K562 (cell line): ENCODE measurements around the gene PPFIBP2. TPM values are rescaled to one million over a fixed set of nuclear protein-coding genes. Genes with fewer than 3 reads are reported as not detected.

Experiments used
- ATAC-seq: fragments of 200-7000 bp; cut with Tn5 transposase; 3 replicates; pipeline ENCODE4 v1.9.1; 2020; ENCODE audit warnings: moderate library complexity
- BruUV-seq: library from RNA; stranded (reverse); fragments of 400-500 nt; replicated peaks from 2 replicates; lab custom pipeline; 2021; lab: Mats Ljungman, UMichigan
- CTCF ChIA-PET: fragments of 300-600 bp; formaldehyde crosslinking; extraction: SDS; loops from one replicate; lab custom pipeline; 2021; ENCODE audit warnings: low intra/inter-chr PET ratio; lab: Yijun Ruan, JAX
- POLR2A ChIA-PET: fragments of 300-600, 350-650 bp; sonication (Branson Sonifier 250); formaldehyde crosslinking; extraction: SDS; loops from one replicate; lab custom pipeline; 2021; ENCODE audit warnings: antibody characterized with exemption, inconsistent platforms; lab: Yijun Ruan, JAX
- DNase-seq, 4 experiments: peaks; one replicate each; pipeline versions ENCODE4 v3.0.0 to v3.0.0-alpha.2; 2011 to 2018; ENCODE audit warnings: low spot score in 3 of 4, mixed read lengths in 3 of 4; ENCODE audit errors: extremely low read depth in 1 of 4
- FAIRE-seq: peaks from 2 replicates; lab custom pipeline; 2011; peaks lifted over from hg19 to GRCh38; lab: Jason Lieb, UNC
- H2AFZ ChIP-seq: 2 replicates; pipeline ENCODE4 v1.6.0; 2011; ENCODE audit warnings: low read depth, low read length, control low read depth, inconsistent platforms
- H3K27ac ChIP-seq: fragments of 200-600 bp; 3 replicates; pipeline ENCODE4 v1.8.0; 2011; ENCODE audit warnings: low read depth, mild to moderate bottlenecking, control low read depth, inconsistent platforms, low read length, moderate library complexity, mixed read lengths; ENCODE audit errors: extremely low read depth
- H3K27me3 ChIP-seq, 2 experiments: fragments of 300-600 bp in 1 of 2; 2 replicates in 1 of 2; 3 replicates in 1 of 2; pipeline versions ENCODE4 v1.6.0 to v1.8.0; 2011; ENCODE audit warnings: inconsistent platforms in 2 of 2, low read length in 2 of 2, mild to moderate bottlenecking in 1 of 2, mixed read lengths in 1 of 2, moderate library complexity in 1 of 2; ENCODE audit not compliant: control insufficient read depth in 2 of 2, insufficient read depth in 2 of 2
- H3K36me3 ChIP-seq: fragments of 300-600 bp; 3 replicates; pipeline ENCODE4 v1.8.0; 2011; ENCODE audit warnings: mild to moderate bottlenecking, low read length, inconsistent platforms; ENCODE audit not compliant: control insufficient read depth, insufficient read depth
- H3K4me1 ChIP-seq, 2 experiments: fragments of 200-600 bp in 1 of 2; replicated peaks in 1 of 2; 2 replicates in 1 of 2; 3 replicates in 1 of 2; pipeline versions ENCODE4 v1.5.1 to v1.8.0; 2011; ENCODE audit warnings: inconsistent platforms in 2 of 2, low read length in 2 of 2, mild to moderate bottlenecking in 1 of 2, mixed read lengths in 1 of 2, moderate library complexity in 1 of 2; ENCODE audit not compliant: control insufficient read depth in 2 of 2, insufficient read depth in 2 of 2
- H3K4me2 ChIP-seq: 2 replicates; pipeline ENCODE4 v1.6.1; 2011; ENCODE audit warnings: low read length, control low read depth, inconsistent platforms, mixed read lengths; ENCODE audit not compliant: insufficient read depth
- H3K4me3 ChIP-seq: fragments of 200-600 bp; sonication (generic), shearing (Covaris generic); 2 replicates; pipeline ENCODE4 v1.5.1; 2016; ENCODE audit warnings: control low read depth, inconsistent platforms
- H3K79me2 ChIP-seq: fragments of 200-600 bp; 3 replicates; pipeline ENCODE4 v1.8.0; 2011; ENCODE audit warnings: low read length, inconsistent platforms; ENCODE audit not compliant: control insufficient read depth, insufficient read depth
- H3K9ac ChIP-seq, 2 experiments: 2 replicates each; pipeline versions ENCODE4 v1.6.0 to v1.6.1; 2011; ENCODE audit warnings: low read depth in 2 of 2, low read length in 2 of 2, control low read depth in 1 of 2, inconsistent platforms in 1 of 2, mild to moderate bottlenecking in 1 of 2, mixed read lengths in 1 of 2; ENCODE audit not compliant: insufficient read depth in 1 of 2
- H3K9me1 ChIP-seq: one replicate; pipeline ENCODE4 v1.6.0; 2011; ENCODE audit warnings: inconsistent platforms, mild to moderate bottlenecking, low read length, moderate library complexity; ENCODE audit not compliant: control insufficient read depth, insufficient read depth
- H3K9me3 ChIP-seq: replicated peaks from 2 replicates; pipeline ENCODE4 v1.5.1; 2011; ENCODE audit warnings: low read depth, low read length, inconsistent platforms; ENCODE audit not compliant: control insufficient read depth, insufficient read depth
- H4K20me1 ChIP-seq: replicated peaks from 2 replicates; pipeline ENCODE4 v1.6.1; 2011; ENCODE audit warnings: low read length, inconsistent platforms, mixed read lengths; ENCODE audit not compliant: control insufficient read depth, insufficient read depth
- CHD4 ChIP-seq: fragments of 200-600 bp; sonication (generic); IDR thresholded peaks from 3 replicates; pipeline ENCODE4 v1.6.1; 2012; ENCODE audit warnings: low read depth, mild to moderate bottlenecking, mixed read lengths, low read length, inconsistent platforms; ENCODE audit not compliant: insufficient read depth, insufficient replicate concordance, poor library complexity, severe bottlenecking
- GTF2E2 ChIP-seq: fragments of 200-800 bp; sonication (Bioruptor generic); IDR thresholded peaks from 2 replicates; pipeline ENCODE4 v1.6.1; 2016; ENCODE audit warnings: missing genetic modification characterization, missing compliant biosample characterization
- HSF4 ChIP-seq: fragments of 250-450 bp; sonication (Bioruptor Pico); IDR thresholded peaks from 2 replicates; pipeline ENCODE4 v2.1.2; 2022; ENCODE audit warnings: mild to moderate bottlenecking, moderate library complexity, borderline replicate concordance
- POLR2AphosphoS2 ChIP-seq: IDR thresholded peaks from 2 replicates; pipeline ENCODE4 v1.6.1; 2012; ENCODE audit warnings: low read length, improper control_type of control experiment
- PRMT5 ChIP-seq: sonication (generic); formaldehyde crosslinking; IDR thresholded peaks from 2 replicates; pipeline ENCODE4 v1.5.0; 2020; ENCODE audit warnings: missing genetic modification reagents
- ZC3H4 ChIP-seq: sonication (generic); formaldehyde crosslinking; IDR thresholded peaks from 2 replicates; pipeline ENCODE4 v1.9.0; 2021; ENCODE audit warnings: missing genetic modification reagents, borderline replicate concordance
- ZFX ChIP-seq: sonication (generic); formaldehyde crosslinking; IDR thresholded peaks from 2 replicates; pipeline ENCODE4 v1.8.0; 2022; ENCODE audit warnings: mild to moderate bottlenecking, missing genetic modification reagents, moderate library complexity
- ZNF830 ChIP-seq: fragments of 250-450 bp; sonication (Bioruptor Pico); IDR thresholded peaks from 2 replicates; pipeline ENCODE4 v1.5.0; 2021; ENCODE audit warnings: mild to moderate bottlenecking
- WGBS: fragments of 100-300 bp; shearing (Covaris generic); methylation state at CpG from one replicate; pipeline ENCODE4 v1.1.6; 2016; ENCODE audit warnings: low coverage, mixed read lengths; ENCODE audit not compliant: insufficient coverage; ENCODE audit errors: missing lambda C conversion rate; 5-methylcytosine and 5-hydroxymethylcytosine counted together
- in situ Hi-C: fragments of 300-500 bp; cut with MboI; formaldehyde crosslinking; loops from 4 replicates; pipeline ENCODE4 v1.15.0; 2018; ENCODE audit warnings: inconsistent platforms, mixed read lengths
- intact Hi-C: fragments of 100-400 bp; cut with micrococcal nuclease; formaldehyde crosslinking; loops from 2 replicates; pipeline ENCODE4 v1.14.2; 2022
- polyA plus RNA-seq, 8 experiments: library from polyadenylated mRNA; depleted of rRNA in 4 of 8; stranded (reverse) in 5 of 8; unstranded in 3 of 8; fragments of >200 nt; fragmentation: Nextera tagmentation in 2 of 8; fragmentation: Illumina TruSeq in 1 of 8; extraction: Ambion mirVana in 2 of 8; extraction: Trizol in 1 of 8; gene quantifications; 2 replicates each; pipeline versions ENCODE4 v1.2.1 to v1.2.3, GENCODE V29; 2011 to 2014; ENCODE audit warnings: inconsistent platforms in 1 of 8, missing spikeins in 1 of 8
- total RNA-seq, 7 experiments: library from RNA; depleted of rRNA in 6 of 7; stranded (reverse); fragments of >200 nt in 6 of 7; fragmentation: Illumina TruSeq in 2 of 7; extraction: Trizol in 2 of 7; gene quantifications; 2 replicates each; pipeline versions ENCODE4 v1.2.1 to v1.2.3, GENCODE V29; 2011 to 2021; ENCODE audit warnings: low replicate concordance in 1 of 7
- TF ChIP-seq, protein P1 (sequence below): sonication (generic); formaldehyde crosslinking; IDR thresholded peaks from 2 replicates; pipeline ENCODE4 v1.5.0; 2020; ENCODE audit warnings: missing genetic modification reagents
- TF ChIP-seq, protein P2 (sequence below), 2 experiments: IDR thresholded peaks; 2 replicates each; pipeline ENCODE4 v1.6.1; 2012; ENCODE audit warnings: improper control_type of control experiment in 2 of 2, low read depth in 2 of 2, low read length in 2 of 2, borderline replicate concordance in 1 of 2

Gene PPFIBP2
- total and polyA plus RNA-seq, 9 of the 15 experiments (the other 6 are each of a cell fraction or from before 2014, with no cell fraction given) = 0.18 to 3.4 (median 1.2) TPM

DNA sequence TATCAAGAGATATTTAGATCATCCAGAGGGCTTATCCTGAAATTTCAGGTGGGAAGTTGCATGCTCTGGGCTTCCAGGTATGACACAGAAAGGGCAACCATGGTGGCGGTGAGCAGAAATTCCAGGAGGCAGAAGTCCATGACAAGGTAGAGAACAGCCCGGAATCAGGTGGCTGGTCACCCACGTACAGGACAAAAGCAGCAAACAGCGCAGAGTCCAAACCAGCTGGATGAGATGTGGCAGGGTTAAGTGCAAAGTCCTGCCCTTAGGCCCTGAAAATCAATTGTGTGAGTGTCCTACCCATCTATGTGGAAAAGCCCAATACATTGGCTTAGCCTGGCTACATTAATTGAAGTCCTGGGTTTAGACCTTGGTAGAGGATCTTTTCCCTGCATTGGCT, 11.6 kb downstream of the PPFIBP2 start:
- POLR2A ChIA-PET = no interaction called here
- TF ChIP-seq CHD4 = no peak
- TF ChIP-seq PRMT5 (CRISPR knock-in tag) = no peak
- no peak for TF ChIP-seq ZNF830 (CRISPR knock-in tag)
- no peak for TF ChIP-seq POLR2AphosphoS2
- TF ChIP-seq, protein P1, sequence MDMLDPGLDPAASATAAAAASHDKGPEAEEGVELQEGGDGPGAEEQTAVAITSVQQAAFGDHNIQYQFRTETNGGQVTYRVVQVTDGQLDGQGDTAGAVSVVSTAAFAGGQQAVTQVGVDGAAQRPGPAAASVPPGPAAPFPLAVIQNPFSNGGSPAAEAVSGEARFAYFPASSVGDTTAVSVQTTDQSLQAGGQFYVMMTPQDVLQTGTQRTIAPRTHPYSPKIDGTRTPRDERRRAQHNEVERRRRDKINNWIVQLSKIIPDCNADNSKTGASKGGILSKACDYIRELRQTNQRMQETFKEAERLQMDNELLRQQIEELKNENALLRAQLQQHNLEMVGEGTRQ (CRISPR knock-in tag) = no peak
- TF ChIP-seq ZC3H4 (CRISPR knock-in tag) = no peak
- no peak for TF ChIP-seq GTF2E2 (tag)
- TF ChIP-seq ZFX = no peak
- TF ChIP-seq HSF4 (CRISPR knock-in tag) = no peak
- TF ChIP-seq, protein P2, sequence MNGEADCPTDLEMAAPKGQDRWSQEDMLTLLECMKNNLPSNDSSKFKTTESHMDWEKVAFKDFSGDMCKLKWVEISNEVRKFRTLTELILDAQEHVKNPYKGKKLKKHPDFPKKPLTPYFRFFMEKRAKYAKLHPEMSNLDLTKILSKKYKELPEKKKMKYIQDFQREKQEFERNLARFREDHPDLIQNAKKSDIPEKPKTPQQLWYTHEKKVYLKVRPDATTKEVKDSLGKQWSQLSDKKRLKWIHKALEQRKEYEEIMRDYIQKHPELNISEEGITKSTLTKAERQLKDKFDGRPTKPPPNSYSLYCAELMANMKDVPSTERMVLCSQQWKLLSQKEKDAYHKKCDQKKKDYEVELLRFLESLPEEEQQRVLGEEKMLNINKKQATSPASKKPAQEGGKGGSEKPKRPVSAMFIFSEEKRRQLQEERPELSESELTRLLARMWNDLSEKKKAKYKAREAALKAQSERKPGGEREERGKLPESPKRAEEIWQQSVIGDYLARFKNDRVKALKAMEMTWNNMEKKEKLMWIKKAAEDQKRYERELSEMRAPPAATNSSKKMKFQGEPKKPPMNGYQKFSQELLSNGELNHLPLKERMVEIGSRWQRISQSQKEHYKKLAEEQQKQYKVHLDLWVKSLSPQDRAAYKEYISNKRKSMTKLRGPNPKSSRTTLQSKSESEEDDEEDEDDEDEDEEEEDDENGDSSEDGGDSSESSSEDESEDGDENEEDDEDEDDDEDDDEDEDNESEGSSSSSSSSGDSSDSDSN (IDR thresholded peaks at IDR 0.05; ENCODE audit: borderline replicate concordance in 1 of 2, low read depth in 2 of 2, low read length in 2 of 2) = no peak

More for the DNA sequence above, 11.6 kb downstream of the PPFIBP2 start:
- in situ Hi-C loops = no loop called here
- Histone ChIP-seq H3K4me3 (no peak overlapping the region), H3K9me1 (no peaks in the 10 kb centered on the region), H3K27ac (no peak overlapping the region), H3K4me2 (no peak overlapping the region), H2AFZ (no peak overlapping the region), H3K27me3 (peaks cover 8 to 27% of the 10 kb centered on the region in 2 experiments; a peak in 3 of 5 replicates), H3K9me3 (no peaks in the 10 kb centered on the region), H3K36me3 (no peaks in the 10 kb centered on the region), H4K20me1 (no peaks in the 10 kb centered on the region; the same call in 1 of the 2 replicates), H3K9ac (no peak overlapping the region), H3K79me2 (no peaks in the 10 kb centered on the region), H3K4me1 (no peaks in the 10 kb centered on the region)
- ATAC-seq = no peak
- intact Hi-C loops = no loop called here
- CTCF ChIA-PET = no interaction called here
- no peak for DNase-seq
- no TSS peak for BruUV-seq
- no peak for FAIRE-seq
- WGBS = 2% methylated on average over 4 of the region's 4 CpGs
